Heart right ventricle (tissue), 16 donors: ENCODE data around the gene MTCL1. TPM values are rescaled to one million over a fixed set of nuclear protein-coding genes. Genes with fewer than 3 reads are reported as not detected.

Experiments used
- ATAC-seq, 8 donors: fragments of 200-7000 bp; cut with Tn5 transposase; one replicate each; pipeline ENCODE4 v1.9.1; 2020; ENCODE audit warnings: mild to moderate bottlenecking in 8 of 8, moderate library complexity in 8 of 8, moderate number of reproducible peaks in 1 of 8
- DNase-seq, 2 donors: peaks; one replicate each; pipeline ENCODE4 v3.0.0-alpha.2; 2020
- H3K27ac ChIP-seq, 10 donors: fragments of 200-600 bp; sonication (generic) in 2 of 10; one replicate each; pipeline versions ENCODE4 v1.5.0 to v1.8.0; 2020 to 2022; ENCODE audit warnings: mild to moderate bottlenecking in 3 of 10
- H3K27me3 ChIP-seq, 7 donors: fragments of 200-600 bp; one replicate each; pipeline ENCODE4 v1.8.0; 2021 to 2022; ENCODE audit warnings: mild to moderate bottlenecking in 2 of 7
- H3K36me3 ChIP-seq, 9 donors: fragments of 200-600 bp; sonication (generic) in 1 of 9; one replicate each; pipeline versions ENCODE4 v1.5.0 to v1.8.0; 2020 to 2022; ENCODE audit warnings: mild to moderate bottlenecking in 2 of 9
- H3K4me1 ChIP-seq, 9 donors: fragments of 200-600 bp; sonication (generic) in 1 of 9; one replicate each; pipeline versions ENCODE4 v1.5.0 to v1.8.0; 2020 to 2022; ENCODE audit warnings: mild to moderate bottlenecking in 4 of 9
- H3K4me3 ChIP-seq, 10 donors: fragments of 200-600 bp; sonication (generic) in 2 of 10; one replicate each; pipeline versions ENCODE4 v1.5.0 to v1.8.0; 2020 to 2022; ENCODE audit warnings: mild to moderate bottlenecking in 7 of 10, moderate library complexity in 2 of 10
- H3K9me3 ChIP-seq, 11 donors: fragments of 200-600 bp in 10 of 11; sonication (generic) in 2 of 11; one replicate each; pipeline versions ENCODE4 v1.5.0 to v1.8.0; 2013 to 2022; ENCODE audit warnings: mild to moderate bottlenecking in 2 of 11, control low read depth in 1 of 11, moderate library complexity in 1 of 11
- WGBS, 2 donors: extraction: QIAGEN DNeasy Blood & Tissue Kit; methylation state at CpG; one replicate each; pipeline ENCODE4 v1.1.7; 2013; ENCODE audit warnings: inconsistent platforms in 1 of 2; 5-methylcytosine and 5-hydroxymethylcytosine counted together
- intact Hi-C, 10 donors: fragments of 100-400 bp; cut with DNase I; formaldehyde crosslinking; loops; one replicate each; pipeline versions ENCODE4 v1.11.1 to v1.14.2; 2022
- polyA plus RNA-seq, 2 donors: library from polyadenylated mRNA; stranded (reverse); fragments of 200-250 nt; gene quantifications; one replicate each; pipeline ENCODE4 v1.2.3, GENCODE V29; 2013
- total RNA-seq, 10 donors: library from RNA; stranded (reverse); fragmentation: NEBNext Ultra II Directional in 3 of 10; extraction: Animal tissue kit (Norgen Biotek cat#: 25700) in 3 of 10; gene quantifications; one replicate each; pipeline versions ENCODE4 v1.2.1 to v1.2.4, GENCODE V29; 2021 to 2023
- TF ChIP-seq, protein P1 (sequence below), 9 donors: fragments of 200-600 bp; sonication (generic) in 2 of 9; IDR thresholded peaks; one replicate each; pipeline versions ENCODE4 v1.5.0 to v1.8.0; 2021 to 2022; ENCODE audit warnings: antibody characterized with exemption in 9 of 9, mild to moderate bottlenecking in 5 of 9, moderate library complexity in 1 of 9
- donor health status: Arrhythmogenic right ventricular cardiomyopathy.
- donor health status: ischemic (EF 13 %, LVEDD 7.1; RV severe dilation, severe dysfunction).
- donor health status: healthy with polysubstance abuse.
- donor health status: DM: no; HTN: yes; CAD: no.
- donor health status: DM: no; HTN: no; CAD: no.
- donor health status: ischemic (EF 25% LVEDD 6.9; RV normal size, moderate dysfunction).
- donor health status: ischemic (EF 25% LVEDD 5.7; RV mildly dilated, moderate dysfunction).
- donor health status: healthy.
- donor health status: DM: yes; HTN: yes; CAD: no.
- donor health status: Ischemic cardiomyopathy.
- donor health status: ischemic (EF 35%, LVEDD 5.7; RV mildly dilated, moderate dysfunction).
- donor health status: nonischemic (EF 11% LVEDD 7.7; RV severe dilation, severe dysfunction).
- donor health status: DM: yes; HTN: yes; CAD: no.
- donor health status: PGD.
- donor health status: ischemic (EF 29% LVEDD 5.4; RV normal size, mild dysfunction).
- donor health status: nonischemic (EF 23%, LVEDD 6.1; RV moderate dilation, normal function).

The MTCL1 gene
- total and polyA plus RNA-seq, 12 donors = 1.9 to 17.2 (median 8.8) TPM

DNA sequence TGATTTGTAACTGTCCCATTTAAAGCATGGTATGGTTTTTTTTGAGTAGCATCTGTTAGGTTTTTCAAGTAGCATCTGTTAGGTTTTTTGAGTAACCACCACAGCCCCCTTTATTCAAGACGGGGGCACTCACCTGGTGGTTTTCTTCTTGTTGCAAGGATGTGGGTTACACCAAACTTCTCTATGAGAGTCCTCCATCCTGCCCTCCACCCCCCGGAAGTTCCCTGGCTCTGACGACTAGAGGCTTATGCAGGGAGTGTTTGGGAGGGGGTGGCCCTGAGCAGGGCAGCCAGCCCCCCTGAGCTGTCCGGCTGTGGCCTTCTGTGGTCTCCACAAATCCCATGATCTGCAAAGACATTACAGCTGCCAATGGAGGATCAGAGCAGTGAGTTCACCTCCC is 39.3 kb downstream of the MTCL1 start:
- no peak for DNase-seq
- no peak for ATAC-seq
- peaks cover 0 to 7% (median 0%) of the 10 kb centered on the region in 9 donors for H3K4me1 ChIP-seq
- TF ChIP-seq, protein P1, sequence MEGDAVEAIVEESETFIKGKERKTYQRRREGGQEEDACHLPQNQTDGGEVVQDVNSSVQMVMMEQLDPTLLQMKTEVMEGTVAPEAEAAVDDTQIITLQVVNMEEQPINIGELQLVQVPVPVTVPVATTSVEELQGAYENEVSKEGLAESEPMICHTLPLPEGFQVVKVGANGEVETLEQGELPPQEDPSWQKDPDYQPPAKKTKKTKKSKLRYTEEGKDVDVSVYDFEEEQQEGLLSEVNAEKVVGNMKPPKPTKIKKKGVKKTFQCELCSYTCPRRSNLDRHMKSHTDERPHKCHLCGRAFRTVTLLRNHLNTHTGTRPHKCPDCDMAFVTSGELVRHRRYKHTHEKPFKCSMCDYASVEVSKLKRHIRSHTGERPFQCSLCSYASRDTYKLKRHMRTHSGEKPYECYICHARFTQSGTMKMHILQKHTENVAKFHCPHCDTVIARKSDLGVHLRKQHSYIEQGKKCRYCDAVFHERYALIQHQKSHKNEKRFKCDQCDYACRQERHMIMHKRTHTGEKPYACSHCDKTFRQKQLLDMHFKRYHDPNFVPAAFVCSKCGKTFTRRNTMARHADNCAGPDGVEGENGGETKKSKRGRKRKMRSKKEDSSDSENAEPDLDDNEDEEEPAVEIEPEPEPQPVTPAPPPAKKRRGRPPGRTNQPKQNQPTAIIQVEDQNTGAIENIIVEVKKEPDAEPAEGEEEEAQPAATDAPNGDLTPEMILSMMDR (IDR thresholded peaks at IDR 0.05) = no peak
- no peak overlapping the region for H3K4me3 ChIP-seq
- no peaks in the 10 kb centered on the region for H3K27me3 ChIP-seq
- WGBS, 2 donors = 73 to 77% methylated on average over 4 of the region's 4 CpGs
- no peaks in the 10 kb centered on the region for H3K36me3 ChIP-seq
- H3K9me3 ChIP-seq = peaks cover 0 to 5% (median 0%) of the 10 kb centered on the region in 11 donors
- H3K27ac ChIP-seq = no peak overlapping the region
- intact Hi-C loops = no loop called here

DNA sequence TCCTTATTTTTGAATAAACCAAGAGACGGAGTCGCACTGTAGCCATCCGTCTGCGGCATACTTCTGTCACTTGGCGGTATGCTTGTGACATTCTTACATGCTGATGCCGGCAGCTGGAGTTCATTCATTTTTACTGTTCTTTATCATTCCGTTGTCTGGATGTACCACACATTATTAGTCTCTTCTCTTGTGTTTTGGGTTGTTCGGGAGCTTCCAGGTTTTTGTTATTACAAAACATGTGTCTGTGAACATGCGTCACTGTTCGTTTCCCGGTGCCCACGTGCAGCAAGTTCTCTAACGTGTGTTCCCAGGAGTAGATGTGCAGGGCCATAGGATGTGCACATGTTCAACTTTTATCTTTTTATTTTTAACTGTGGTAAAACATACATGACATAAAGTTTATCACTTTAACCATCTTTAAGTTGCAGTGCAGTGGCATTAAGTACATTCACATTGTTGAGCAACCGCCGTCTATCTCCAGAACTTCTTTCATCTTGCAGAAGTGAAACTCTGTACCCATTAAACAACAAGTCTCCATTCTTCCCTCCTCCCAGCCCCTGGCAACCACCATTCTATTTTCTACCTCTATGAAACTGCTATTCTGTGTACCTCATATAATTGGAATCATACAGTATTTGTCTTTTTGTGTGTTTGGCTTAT is 40.1 kb downstream of the MTCL1 start:
- Histone ChIP-seq H3K27ac (no peak overlapping the region), H3K4me1 (peaks cover 0 to 7% (median 0%) of the 10 kb centered on the region in 9 donors), H3K27me3 (no peaks in the 10 kb centered on the region), H3K36me3 (no peaks in the 10 kb centered on the region), H3K4me3 (no peak overlapping the region), H3K9me3 (peaks cover 0 to 5% (median 0%) of the 10 kb centered on the region in 11 donors)
- TF ChIP-seq, protein P1 (IDR thresholded peaks at IDR 0.05) = no peak
- no peak for ATAC-seq
- WGBS, 2 donors = 89 to 94% methylated on average over 15 of the region's 15 CpGs
- DNase-seq = no peak
- intact Hi-C loops = no loop called here

DNA sequence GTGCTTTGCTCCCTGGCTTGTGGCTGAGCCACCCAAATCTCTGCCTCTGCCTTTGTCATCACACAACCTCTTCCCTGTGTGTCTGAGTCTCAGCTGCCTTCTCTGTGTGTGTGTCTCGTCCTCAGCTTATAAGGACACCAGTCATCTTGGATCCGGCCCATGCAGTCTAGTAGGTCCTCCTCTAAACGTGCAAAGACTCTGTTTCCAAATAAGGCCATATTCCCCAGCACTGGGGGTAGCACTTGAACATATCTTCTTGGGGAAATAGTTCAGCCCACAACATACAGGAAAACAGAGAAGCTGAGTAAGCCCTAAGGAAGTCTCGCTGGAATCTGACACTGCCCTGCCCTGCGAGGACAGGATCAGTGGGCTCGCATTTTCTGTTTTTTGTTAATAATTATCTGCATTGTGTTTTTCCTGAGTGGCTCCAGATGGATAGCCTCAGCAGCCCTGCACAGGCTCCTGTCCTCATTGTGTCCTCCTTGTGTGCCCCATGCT is 42.1 kb downstream of the MTCL1 start:
- H3K9me3 ChIP-seq = no peaks in the 10 kb centered on the region

DNA sequence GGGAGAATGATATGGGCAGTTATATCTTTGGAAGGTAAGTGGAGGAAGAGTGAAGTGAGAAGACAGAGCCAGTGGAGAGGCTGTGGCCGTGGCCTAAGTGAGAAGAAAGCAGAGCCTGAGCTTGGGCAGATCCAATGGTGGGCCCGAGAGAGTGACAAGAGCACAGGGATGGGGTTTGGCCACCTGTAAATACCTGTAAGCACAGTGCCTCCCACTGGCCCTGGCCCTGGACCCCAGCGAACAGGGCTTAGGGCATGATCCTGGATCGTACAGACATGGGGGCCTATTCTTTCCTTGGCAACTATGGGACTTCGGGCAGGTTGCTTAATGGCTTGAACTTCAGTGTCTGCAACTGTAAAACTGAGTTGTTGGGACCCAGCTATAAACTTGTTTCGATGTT is 44.1 kb downstream of the MTCL1 start:
- no peaks in the 10 kb centered on the region for H3K27me3 ChIP-seq
- no peak for ATAC-seq

More for the DNA sequence above, 42.1 kb downstream of the MTCL1 start:
- WGBS, 2 donors = 63 to 72% methylated on average over 6 of the region's 6 CpGs
- Histone ChIP-seq H3K36me3 (no peaks in the 10 kb centered on the region), H3K27me3 (no peaks in the 10 kb centered on the region), H3K4me3 (no peak overlapping the region), H3K27ac (no peak overlapping the region), H3K4me1 (peaks cover 0 to 7% (median 0%) of the 10 kb centered on the region in 9 donors)
- DNase-seq (no peak), ATAC-seq (no peak)
- TF ChIP-seq, protein P1 (IDR thresholded peaks at IDR 0.05) = no peak
- intact Hi-C loops = no loop called here

More for the DNA sequence above, 44.1 kb downstream of the MTCL1 start:
- Histone ChIP-seq H3K9me3 (no peaks in the 10 kb centered on the region), H3K36me3 (no peaks in the 10 kb centered on the region), H3K27ac (no peak overlapping the region), H3K4me1 (peaks cover 0 to 7% (median 0%) of the 10 kb centered on the region in 9 donors), H3K4me3 (no peak overlapping the region)
- TF ChIP-seq, protein P1 (IDR thresholded peaks at IDR 0.05) = no peak
- DNase-seq = no peak
- WGBS, 2 donors = 96 to 99% methylated on average over 6 of the region's 6 CpGs
- intact Hi-C loops = no loop called here
